ENCODE data around the gene CFAP61.
"Not testable (repeated sequence)": the region's sequence is repeated elsewhere in the genome, so short reads cannot be mapped to it uniquely, and the experiment has no call there.

Gene CFAP61

GRCh38 chr20:20092827-20093226 is 40.5 kb downstream of the CFAP61 start:
- DNase-seq = no peak

- DNase-seq = no peak
Measured at GRCh38 chr20:20094410-20094809, 42.1 kb downstream of the CFAP61 start.

GRCh38 chr20:20095114-20095872 is 43.0 kb downstream of the CFAP61 start:
- DNase-seq = no peak

- DNase-seq = no peak
Measured at GRCh38 chr20:20096421-20096820, 44.1 kb downstream of the CFAP61 start.

- no peak for DNase-seq
Measured at GRCh38 chr20:20100881-20101280, 48.5 kb downstream of the CFAP61 start.

GRCh38 chr20:20102163-20102562 is 49.8 kb downstream of the CFAP61 start:
- DNase-seq = no peak

GRCh38 chr20:20102716-20103258 is 50.5 kb downstream of the CFAP61 start:
- DNase-seq = no peak

GRCh38 chr20:20103486-20103885 is 51.2 kb downstream of the CFAP61 start:
- no peak for DNase-seq

- DNase-seq = not testable (repeated sequence)
Measured at GRCh38 chr20:20123187-20123586, 70.9 kb downstream of the CFAP61 start.

- no peak for DNase-seq
Measured at GRCh38 chr20:20130399-20130798, 78.1 kb downstream of the CFAP61 start.

- DNase-seq = no peak
Measured at GRCh38 chr20:20134941-20135575, 82.7 kb downstream of the CFAP61 start.

- no peak for DNase-seq
Measured at GRCh38 chr20:20136313-20136712, 84.0 kb downstream of the CFAP61 start.

GRCh38 chr20:20137851-20138250 is 85.5 kb downstream of the CFAP61 start:
- no peak for DNase-seq

- DNase-seq = no peak
Measured at GRCh38 chr20:20138301-20139064, 86.2 kb downstream of the CFAP61 start.

GRCh38 chr20:20139403-20139802 is 87.1 kb downstream of the CFAP61 start:
- no peak for DNase-seq

GRCh38 chr20:20143165-20143564 is 90.8 kb downstream of the CFAP61 start:
- DNase-seq = no peak

- DNase-seq = no peak
Measured at GRCh38 chr20:20143646-20144045, 91.3 kb downstream of the CFAP61 start.

- DNase-seq = no peak
Measured at GRCh38 chr20:20148779-20149178, 96.4 kb downstream of the CFAP61 start.

- no peak for DNase-seq
Measured at GRCh38 chr20:20150241-20150640, 97.9 kb downstream of the CFAP61 start.

GRCh38 chr20:20160520-20160919 is 108.2 kb downstream of the CFAP61 start:
- no peak for DNase-seq

GRCh38 chr20:20161611-20162010 is 109.3 kb downstream of the CFAP61 start:
- DNase-seq = no peak

GRCh38 chr20:20167698-20168097 is 115.4 kb downstream of the CFAP61 start:
- no peak for DNase-seq

GRCh38 chr20:20173254-20173653 is 120.9 kb downstream of the CFAP61 start:
- no peak for DNase-seq

Data from effector CD4-positive, alpha-beta T cell (primary cell).